BLaER1 (cell line): Measurements from ENCODE around the gene CYTH1.
A peak's percentile ranks its signal among the peaks of the same experiment; 100 is the strongest.
"Not testable (repeated sequence)": the region's sequence is repeated elsewhere in the genome, so short reads cannot be mapped to it uniquely, and the experiment has no call there.

Experiments
- H3K27ac ChIP-seq: shearing (Covaris generic); formaldehyde crosslinking; 2 replicates; pipeline ENCODE4 v1.8.1; 2022
- H3K27me3 ChIP-seq: shearing (Covaris generic); formaldehyde crosslinking; 2 replicates; pipeline ENCODE4 v1.8.1; 2022
- H3K36me3 ChIP-seq: shearing (Covaris generic); formaldehyde crosslinking; 2 replicates; pipeline ENCODE4 v1.8.1; 2022
- H3K4me1 ChIP-seq: shearing (Covaris generic); formaldehyde crosslinking; 2 replicates; pipeline ENCODE4 v1.8.1; 2022
- H3K4me2 ChIP-seq: shearing (Covaris generic); formaldehyde crosslinking; 2 replicates; pipeline ENCODE4 v1.8.1; 2022
- H3K4me3 ChIP-seq: shearing (Covaris generic); formaldehyde crosslinking; 2 replicates; pipeline ENCODE4 v1.8.1; 2022
- H3K9ac ChIP-seq: shearing (Covaris generic); formaldehyde crosslinking; 2 replicates; pipeline ENCODE4 v1.8.1; 2022
- H3K9me3 ChIP-seq: shearing (Covaris generic); formaldehyde crosslinking; 2 replicates; pipeline ENCODE4 v1.8.1; 2022
- H4K20me1 ChIP-seq: shearing (Covaris generic); formaldehyde crosslinking; 2 replicates; pipeline ENCODE4 v1.8.1; 2022
- Cebpa-rat ChIP-seq: shearing (Covaris generic); IDR thresholded peaks from 2 replicates; pipeline ENCODE4 v1.8.1; 2022

The CYTH1 gene

DNA sequence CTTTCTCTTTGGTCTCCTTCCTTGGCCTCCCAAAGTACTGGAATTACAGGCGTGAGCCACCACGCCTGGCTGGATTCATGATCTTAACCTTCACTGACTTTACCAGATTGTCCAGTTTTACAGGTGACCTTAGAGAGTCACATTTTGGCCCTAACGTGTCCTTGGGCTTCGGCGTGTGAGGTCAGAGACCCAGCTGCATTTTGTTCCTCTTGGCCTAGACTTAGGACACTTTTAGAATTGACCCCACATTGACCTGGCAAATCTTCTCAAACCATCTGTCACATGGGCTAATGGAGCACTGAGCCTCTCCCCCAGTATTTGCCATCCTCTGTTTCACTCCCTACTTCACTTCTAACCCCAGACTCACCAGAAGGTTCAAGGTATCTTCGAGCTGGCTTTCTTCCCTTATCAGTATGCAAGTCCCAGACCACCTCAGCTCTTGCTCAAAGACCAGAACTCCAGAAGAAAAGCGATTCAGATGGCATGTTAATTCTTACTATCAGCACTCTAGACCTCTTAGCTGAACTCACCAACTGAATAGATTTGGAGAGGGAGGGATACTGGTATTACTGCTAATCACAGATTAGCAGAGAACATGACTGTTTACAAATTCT, 1.7 kb upstream of the CYTH1 start:
- peak overlapping the region; percentile 81 for H3K4me2 ChIP-seq
- 0 out of 2 replicates have a peak, but pooled peaks cover 10% of the 10 kb centered on the region for H3K36me3 ChIP-seq
- H3K9me3 ChIP-seq, result no peaks in the 10 kb centered on the region
- H3K4me3 ChIP-seq, result no peak overlapping the region
- H3K27ac ChIP-seq, result no peak overlapping the region
- TF ChIP-seq Cebpa-rat, result no peak
- peaks cover 71% of the 10 kb centered on the region for H3K4me1 ChIP-seq
- no peaks in the 10 kb centered on the region for H3K27me3 ChIP-seq
- H4K20me1 ChIP-seq, result peaks cover 18% of the 10 kb centered on the region
- H3K9ac ChIP-seq, result no peak overlapping the region

DNA sequence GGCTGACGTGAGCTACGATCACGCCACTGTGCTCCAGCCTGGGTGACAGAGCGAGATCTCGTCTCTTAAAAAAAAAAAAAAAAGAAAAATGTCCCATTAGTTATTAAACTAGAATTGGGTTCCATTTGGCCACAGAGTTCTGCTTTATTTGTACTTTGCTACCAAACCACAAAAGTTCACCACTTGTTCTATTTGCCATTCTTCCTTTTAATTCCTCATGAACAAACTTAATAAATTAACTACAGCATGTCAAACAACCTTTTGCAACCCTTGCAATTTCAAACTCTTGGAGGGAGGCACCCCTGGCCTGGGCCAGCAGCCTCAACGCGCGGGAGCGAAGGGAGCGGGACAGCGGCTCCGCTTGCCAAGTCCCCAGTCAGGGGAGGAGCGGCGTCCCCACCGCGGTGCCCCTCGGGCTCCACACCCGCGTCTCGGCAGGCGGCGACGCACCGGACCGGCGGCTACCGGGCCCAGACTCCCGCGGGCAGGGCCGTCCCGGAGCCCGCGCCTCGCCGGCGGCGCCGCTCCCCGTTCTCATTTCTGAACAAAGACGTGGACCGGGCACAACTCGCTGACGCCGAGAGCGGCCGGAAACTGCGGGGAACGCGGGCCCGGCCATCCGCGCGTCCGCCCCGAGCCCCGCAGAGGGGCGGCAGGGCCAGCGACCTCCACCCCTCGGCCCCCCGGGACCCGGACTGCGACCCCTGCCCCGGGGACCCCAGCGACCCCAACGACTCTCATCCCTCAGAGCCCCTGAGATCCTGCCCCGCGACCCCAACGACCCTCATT, 775 bp downstream of the CYTH1 start:
- Histone ChIP-seq H4K20me1 (peaks cover 18% of the 10 kb centered on the region), H3K36me3 (no peaks in the 10 kb centered on the region), H3K4me3 (peak overlapping the region; percentile 98), H3K4me2 (peak overlapping the region; percentile 92), H3K27ac (peak overlapping the region; percentile 90), H3K27me3 (no peaks in the 10 kb centered on the region), H3K9me3 (no peaks in the 10 kb centered on the region), H3K9ac (peak overlapping the region; percentile 93), H3K4me1 (peaks cover 65% of the 10 kb centered on the region)
- TF ChIP-seq Cebpa-rat, result no peak

DNA sequence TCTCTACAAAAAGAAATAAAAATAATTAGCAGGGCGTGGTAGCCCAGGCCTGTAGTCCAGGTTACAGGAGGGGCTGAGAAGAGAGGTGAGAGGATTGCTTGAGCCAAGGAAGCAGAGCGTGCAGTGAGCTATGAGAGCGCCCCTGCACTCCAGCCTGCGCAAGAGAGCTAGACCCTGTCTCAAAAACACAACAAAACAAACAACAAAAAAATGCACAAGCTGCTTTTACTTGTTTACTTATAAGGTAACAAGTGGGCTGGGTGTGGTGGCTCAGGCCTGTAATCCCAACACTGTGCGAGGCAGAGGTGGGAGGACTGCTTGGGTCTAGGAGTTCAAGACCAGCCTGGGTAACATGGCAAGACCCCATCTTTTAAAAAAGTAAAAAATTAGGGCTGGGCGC, 1.7 kb downstream of the CYTH1 start:
- Histone ChIP-seq H3K27me3 (no peaks in the 10 kb centered on the region), H3K4me2 (peak overlapping the region; percentile 92), H4K20me1 (peaks cover 18% of the 10 kb centered on the region), H3K4me3 (peak overlapping the region; percentile 98; the same call in 1 of the 2 replicates), H3K27ac (peak overlapping the region; percentile 39; the same call in 1 of the 2 replicates), H3K4me1 (peaks cover 66% of the 10 kb centered on the region), H3K9ac (peak overlapping the region; percentile 54), H3K9me3 (no peaks in the 10 kb centered on the region), H3K36me3 (no peaks in the 10 kb centered on the region)
- no peak for TF ChIP-seq Cebpa-rat

DNA sequence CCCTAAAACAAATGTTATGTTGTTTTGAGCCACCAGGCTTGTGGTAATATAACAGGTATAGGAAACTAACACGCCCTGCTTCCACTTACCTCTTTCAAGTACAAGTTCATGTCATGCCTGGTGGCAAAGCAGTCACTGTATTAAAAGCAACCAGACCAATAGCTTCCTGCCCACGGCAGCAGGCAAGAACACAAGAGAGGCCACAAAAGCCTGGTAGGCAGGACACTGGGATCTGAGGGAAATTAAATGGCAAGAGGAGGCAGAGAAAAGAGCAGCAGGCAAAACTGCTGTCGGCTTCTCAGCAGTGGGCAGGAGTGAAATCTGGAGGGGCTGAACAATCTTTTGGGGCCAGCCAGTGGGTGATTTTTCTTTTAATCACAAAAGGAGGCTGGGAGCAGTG, 2.2 kb downstream of the CYTH1 start:
- H3K9me3 ChIP-seq, result no peaks in the 10 kb centered on the region
- peak overlapping the region; percentile 92 for H3K4me2 ChIP-seq
- peaks cover 66% of the 10 kb centered on the region for H3K4me1 ChIP-seq
- H3K4me3 ChIP-seq, result no peak overlapping the region
- H3K9ac ChIP-seq, result peak overlapping the region; percentile 54
- H4K20me1 ChIP-seq, result peaks cover 18% of the 10 kb centered on the region
- TF ChIP-seq Cebpa-rat, result no peak
- H3K36me3 ChIP-seq, result no peaks in the 10 kb centered on the region
- H3K27me3 ChIP-seq, result no peaks in the 10 kb centered on the region
- peak overlapping the region; percentile 39; the same call in 1 of the 2 replicates for H3K27ac ChIP-seq

DNA sequence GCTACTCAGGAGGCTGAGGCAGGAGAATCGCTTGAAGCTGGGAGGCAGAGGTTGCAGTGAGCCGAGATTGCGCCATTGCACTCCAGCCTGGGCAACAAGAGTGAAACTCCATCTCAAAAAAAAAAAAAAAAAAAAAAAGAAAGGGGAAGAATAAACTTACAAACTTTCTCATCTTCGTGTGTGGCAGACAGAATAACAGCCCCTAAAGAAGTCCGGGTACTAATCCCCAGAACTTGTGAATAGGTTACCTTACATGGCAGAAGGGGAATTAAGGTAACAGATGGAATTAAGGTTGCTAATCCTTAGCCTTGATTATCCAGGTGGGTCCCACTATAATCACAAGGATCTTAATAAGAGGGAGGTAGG, 2.8 kb downstream of the CYTH1 start:
- not testable (repeated sequence) for H3K9me3 ChIP-seq, H3K27me3 ChIP-seq, H3K27ac ChIP-seq, H3K4me3 ChIP-seq, H3K36me3 ChIP-seq, H3K9ac ChIP-seq
- H3K4me2 ChIP-seq, result peak overlapping the region; percentile 92
- H3K4me1 ChIP-seq, result peaks cover 70% of the 10 kb centered on the region
- H4K20me1 ChIP-seq, result peaks cover 18% of the 10 kb centered on the region

DNA sequence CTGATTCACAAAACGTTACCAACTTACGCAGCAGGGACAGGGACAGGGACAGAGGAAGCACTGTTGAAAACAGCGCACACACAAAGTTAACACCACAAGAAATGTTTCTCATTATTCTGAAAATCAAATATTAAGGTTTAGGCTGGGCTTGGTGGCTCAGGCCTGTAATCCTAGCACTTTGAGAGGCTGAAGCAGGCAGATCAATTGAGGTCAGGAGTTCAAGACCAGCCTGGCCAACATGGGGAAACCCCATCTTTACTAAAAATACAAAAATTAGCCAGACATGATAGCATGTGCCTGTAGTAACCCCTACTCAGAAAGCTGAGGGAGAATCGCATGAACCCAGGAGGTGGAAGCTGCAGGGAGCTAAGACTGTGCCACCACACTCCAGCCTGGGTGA, 4.2 kb downstream of the CYTH1 start:
- no peak for TF ChIP-seq Cebpa-rat
- Histone ChIP-seq H3K9ac (no peak overlapping the region), H4K20me1 (peaks cover 18% of the 10 kb centered on the region), H3K27me3 (no peaks in the 10 kb centered on the region), H3K4me1 (peaks cover 65% of the 10 kb centered on the region), H3K27ac (no peak overlapping the region), H3K9me3 (no peaks in the 10 kb centered on the region), H3K4me2 (no peak overlapping the region), H3K4me3 (no peak overlapping the region), H3K36me3 (no peaks in the 10 kb centered on the region)

DNA sequence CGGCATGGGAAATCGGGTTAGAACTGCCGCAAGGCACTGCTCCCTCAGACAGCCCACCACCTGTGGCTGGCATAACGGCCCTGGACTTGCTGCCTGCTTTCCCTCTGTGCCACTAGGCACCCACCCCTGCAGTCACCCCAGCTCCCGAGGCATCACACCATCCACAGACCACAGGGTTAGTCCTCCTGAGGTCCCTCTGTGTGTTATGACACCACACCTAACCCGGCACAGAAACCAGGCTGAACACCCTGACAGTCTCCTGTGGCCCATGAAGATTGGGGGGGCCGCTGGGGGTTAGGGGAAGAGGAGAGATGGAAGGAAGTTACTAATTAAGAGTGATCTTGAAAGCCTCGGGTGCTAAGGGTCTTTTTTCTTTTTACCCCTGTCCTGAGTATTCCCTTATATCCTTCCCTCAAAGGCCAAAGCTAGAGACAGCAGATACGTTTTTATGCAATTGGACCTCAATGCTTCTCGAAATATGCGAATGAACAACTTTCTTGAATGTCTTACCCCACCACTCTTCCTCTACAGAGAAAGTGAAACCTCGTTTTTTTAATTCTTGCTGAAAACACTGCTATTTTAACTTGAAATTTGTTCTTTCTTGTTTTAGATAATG, 7.0 kb downstream of the CYTH1 start:
- H3K4me1 ChIP-seq, result peaks cover 66% of the 10 kb centered on the region
- H3K9me3 ChIP-seq, result no peaks in the 10 kb centered on the region
- peak overlapping the region; percentile 77 for H3K9ac ChIP-seq
- H3K4me2 ChIP-seq, result peak overlapping the region; percentile 98
- peak overlapping the region; percentile 59 for H3K4me3 ChIP-seq
- no peaks in the 10 kb centered on the region for H3K27me3 ChIP-seq
- H3K27ac ChIP-seq, result peak overlapping the region; percentile 73
- TF ChIP-seq Cebpa-rat, result no peak
- H4K20me1 ChIP-seq, result peaks cover 6% of the 10 kb centered on the region
- H3K36me3 ChIP-seq, result no peaks in the 10 kb centered on the region

DNA sequence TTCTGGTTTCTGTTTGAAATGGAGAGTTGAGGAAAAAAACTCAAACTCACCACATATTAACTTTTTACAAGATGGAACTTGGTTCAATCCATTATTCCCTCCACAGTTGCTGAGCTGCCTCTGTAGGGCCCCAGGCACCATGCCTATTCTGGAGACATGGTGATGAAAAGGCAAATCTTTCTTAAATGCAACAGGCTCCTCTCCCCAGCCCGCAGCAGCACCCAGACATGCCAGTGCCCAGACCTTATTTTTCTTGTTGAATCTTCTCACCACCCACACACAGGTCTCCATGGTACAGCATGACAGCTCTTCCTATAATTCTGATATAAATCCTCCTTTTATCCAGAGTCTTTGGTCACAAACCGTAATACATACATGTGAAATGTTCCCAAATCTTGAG, 7.6 kb downstream of the CYTH1 start:
- peak overlapping the region; percentile 59 for H3K4me3 ChIP-seq
- TF ChIP-seq Cebpa-rat, result no peak
- no peaks in the 10 kb centered on the region for H3K27me3 ChIP-seq
- peaks cover 64% of the 10 kb centered on the region for H3K4me1 ChIP-seq
- peak overlapping the region; percentile 73 for H3K27ac ChIP-seq
- H4K20me1 ChIP-seq, result peaks cover 4% of the 10 kb centered on the region; the same call in 1 of the 2 replicates
- H3K9me3 ChIP-seq, result no peaks in the 10 kb centered on the region
- H3K4me2 ChIP-seq, result peak overlapping the region; percentile 98
- peak overlapping the region; percentile 77 for H3K9ac ChIP-seq
- no peaks in the 10 kb centered on the region for H3K36me3 ChIP-seq

DNA sequence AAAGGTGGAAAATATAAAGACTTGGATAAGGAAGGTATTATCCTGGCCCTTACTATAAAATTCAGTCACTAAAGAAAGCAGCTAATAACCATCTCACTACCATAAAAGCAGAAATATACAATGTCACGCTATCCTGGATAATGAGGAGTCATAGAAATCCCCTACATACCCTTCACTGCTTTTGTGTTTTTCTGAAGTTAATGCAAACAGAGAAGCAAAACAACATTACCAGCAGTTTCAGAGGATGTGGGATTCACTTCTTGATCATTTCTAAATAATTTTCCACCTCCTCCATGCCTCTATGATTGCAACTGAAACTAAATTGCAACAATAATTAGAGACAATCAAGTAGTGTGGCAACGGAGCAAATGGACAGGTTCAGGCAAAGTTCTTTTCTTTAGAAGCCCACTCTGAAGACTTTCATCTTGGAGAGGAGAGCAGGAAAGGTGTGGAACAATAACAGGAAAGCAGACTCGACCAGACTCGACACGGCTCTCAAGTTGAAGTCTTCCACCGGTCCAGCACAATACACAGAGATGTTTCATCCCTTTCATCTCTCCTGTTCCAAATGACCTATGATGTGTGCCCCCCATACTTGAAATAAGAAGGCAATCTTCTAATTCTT, 10.2 kb downstream of the CYTH1 start:
- H3K27ac ChIP-seq, result no peak overlapping the region
- peak overlapping the region; percentile 50 for H3K4me2 ChIP-seq
- no peak for TF ChIP-seq Cebpa-rat
- H3K9ac ChIP-seq, result no peak overlapping the region
- no peaks in the 10 kb centered on the region for H3K27me3 ChIP-seq
- H3K9me3 ChIP-seq, result no peaks in the 10 kb centered on the region
- H4K20me1 ChIP-seq, result peaks cover 30% of the 10 kb centered on the region
- peaks cover 66% of the 10 kb centered on the region for H3K4me1 ChIP-seq
- H3K4me3 ChIP-seq, result no peak overlapping the region
- H3K36me3 ChIP-seq, result no peaks in the 10 kb centered on the region
